ENCODE data around the gene CNTNAP3B.
"Not testable (repeated sequence)": the region's sequence is repeated elsewhere in the genome, so short reads cannot be mapped to it uniquely, and the experiment has no call there.

The CNTNAP3B gene

GRCh38 chr9:41974906-41975305, 154.3 kb downstream of the CNTNAP3B start:
- DNase-seq = not testable (repeated sequence)

GRCh38 chr9:41953007-41953406, 176.2 kb downstream of the CNTNAP3B start:
- not testable (repeated sequence) for DNase-seq

- DNase-seq = not testable (repeated sequence)
Measured at GRCh38 chr9:41941738-41942137, 187.5 kb downstream of the CNTNAP3B start.

GRCh38 chr9:41938143-41938542, 191.1 kb downstream of the CNTNAP3B start:
- DNase-seq = not testable (repeated sequence)

- DNase-seq = not testable (repeated sequence)
Measured at GRCh38 chr9:41935727-41936126, 193.5 kb downstream of the CNTNAP3B start.

- DNase-seq = not testable (repeated sequence)
Measured at GRCh38 chr9:41929172-41929571, 200.1 kb downstream of the CNTNAP3B start.

GRCh38 chr9:41917374-41917773, 211.9 kb downstream of the CNTNAP3B start:
- DNase-seq = not testable (repeated sequence)

- not testable (repeated sequence) for DNase-seq
Measured at GRCh38 chr9:41905488-41905887, 223.7 kb downstream of the CNTNAP3B start.

- DNase-seq = not testable (repeated sequence)
Measured at GRCh38 chr9:41902762-41903161, 226.5 kb downstream of the CNTNAP3B start.

GRCh38 chr9:41898720-41899343, 230.4 kb downstream of the CNTNAP3B start:
- DNase-seq = not testable (repeated sequence)

GRCh38 chr9:41874557-41874956, 254.7 kb downstream of the CNTNAP3B start:
- DNase-seq = not testable (repeated sequence)

- not testable (repeated sequence) for DNase-seq
Measured at GRCh38 chr9:41855422-41855821, 273.8 kb downstream of the CNTNAP3B start.

- not testable (repeated sequence) for DNase-seq
Measured at GRCh38 chr9:41851848-41852740, 277.1 kb downstream of the CNTNAP3B start.

GRCh38 chr9:41847829-41848228, 281.4 kb downstream of the CNTNAP3B start:
- DNase-seq = not testable (repeated sequence)
